ENCODE data around the gene IRX6.

Gene IRX6

GRCh38 chr16:55324285-55325079 is 479 bp downstream of the IRX6 start:
- no peak for DNase-seq (ENCODE audit: low spot score)

GRCh38 chr16:55325080-55325447 is 1.1 kb downstream of the IRX6 start:
- DNase-seq (ENCODE audit: low spot score) = no peak

- no peak for DNase-seq (ENCODE audit: low spot score)
Observed at GRCh38 chr16:55325458-55326109, 1.6 kb downstream of the IRX6 start.

GRCh38 chr16:55326261-55327092 is 2.5 kb downstream of the IRX6 start:
- DNase-seq (ENCODE audit: low spot score) = no peak

GRCh38 chr16:55328611-55329569 is 4.9 kb downstream of the IRX6 start:
- no peak for DNase-seq (ENCODE audit: low spot score)

- no peak for DNase-seq (ENCODE audit: low spot score)
Observed at GRCh38 chr16:55329791-55330428, 5.9 kb downstream of the IRX6 start.

- no peak for DNase-seq (ENCODE audit: low spot score)
Observed at GRCh38 chr16:55330781-55331647, 7.0 kb downstream of the IRX6 start.

GRCh38 chr16:55331648-55332185 is 7.7 kb downstream of the IRX6 start:
- DNase-seq (ENCODE audit: low spot score) = no peak

GRCh38 chr16:55333684-55334083 is 9.7 kb downstream of the IRX6 start:
- DNase-seq (ENCODE audit: low spot score) = no peak

GRCh38 chr16:55338646-55339045 is 14.6 kb downstream of the IRX6 start:
- no peak for DNase-seq (ENCODE audit: low spot score)

- DNase-seq (ENCODE audit: low spot score) = no peak
Observed at GRCh38 chr16:55340445-55340844, 16.4 kb downstream of the IRX6 start.

- no peak for DNase-seq (ENCODE audit: low spot score)
Observed at GRCh38 chr16:55341681-55342080, 17.7 kb downstream of the IRX6 start.

- DNase-seq (ENCODE audit: low spot score) = no peak
Observed at GRCh38 chr16:55346475-55346874, 22.5 kb downstream of the IRX6 start.

GRCh38 chr16:55349867-55350266 is 25.9 kb downstream of the IRX6 start:
- no peak for DNase-seq (ENCODE audit: low spot score)

GRCh38 chr16:55350984-55351383 is 27.0 kb downstream of the IRX6 start:
- no peak for DNase-seq (ENCODE audit: low spot score)

GRCh38 chr16:55351936-55352335 is 27.9 kb downstream of the IRX6 start:
- DNase-seq (ENCODE audit: low spot score) = no peak

GRCh38 chr16:55357241-55357640 is 33.2 kb downstream of the IRX6 start:
- DNase-seq (ENCODE audit: low spot score) = no peak

- DNase-seq (ENCODE audit: low spot score) = no peak
Observed at GRCh38 chr16:55359946-55360345, 35.9 kb downstream of the IRX6 start.

GRCh38 chr16:55364811-55365210 is 40.8 kb downstream of the IRX6 start:
- DNase-seq (ENCODE audit: low spot score) = no peak

- no peak for DNase-seq (ENCODE audit: low spot score)
Observed at GRCh38 chr16:55367301-55367811, 43.4 kb downstream of the IRX6 start.
